Urothelium cell line (cell line): ENCODE data around the gene FUT3.
"Not testable (repeated sequence)": the region's sequence is repeated elsewhere in the genome, so short reads cannot be mapped to it uniquely, and the experiment has no call there.

Experiments
- DNase-seq: peaks from one replicate; pipeline ENCODE4 v3.0.0; 2011; ENCODE audit warnings: low spot score, mixed read lengths
- FAIRE-seq: peaks from 2 replicates; lab custom pipeline; 2011; peaks lifted over from hg19 to GRCh38; lab: Jason Lieb, UNC

FUT3 gene

GRCh38 chr19:5882421-5882968, 31.2 kb upstream of the FUT3 start:
- no peak for DNase-seq
- FAIRE-seq: no peak

- FAIRE-seq (no peak), DNase-seq (no peak)
Observed at GRCh38 chr19:5881543-5882299, 30.5 kb upstream of the FUT3 start.

DNA sequence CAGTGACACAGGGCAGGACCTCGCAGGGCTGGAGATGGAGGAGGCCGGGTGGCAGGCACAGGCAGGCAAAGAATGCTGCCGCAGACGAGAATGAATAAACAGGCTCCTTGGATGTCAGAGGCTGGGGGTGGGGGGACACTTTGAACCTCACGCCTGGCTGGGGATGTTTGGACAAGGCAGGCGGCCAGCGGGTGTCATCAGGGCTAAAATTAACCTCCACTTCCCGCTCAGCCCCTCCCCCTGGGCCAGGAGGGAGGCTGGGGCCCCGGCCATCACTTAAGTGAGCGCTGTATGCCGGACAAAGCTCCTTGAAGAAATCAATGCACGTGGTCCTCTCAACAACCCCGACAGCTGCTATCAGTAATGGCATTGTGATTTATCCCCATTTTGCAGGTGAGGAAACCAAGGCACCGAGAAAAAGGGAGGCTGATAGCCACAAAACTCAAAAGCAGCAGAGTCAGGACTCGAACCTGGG, 29.4 kb upstream of the FUT3 start:
- DNase-seq (peak; percentile 66), FAIRE-seq (no peak)

GRCh38 chr19:5880196-5880595, 28.9 kb upstream of the FUT3 start:
- DNase-seq: no peak
- no peak for FAIRE-seq

DNA sequence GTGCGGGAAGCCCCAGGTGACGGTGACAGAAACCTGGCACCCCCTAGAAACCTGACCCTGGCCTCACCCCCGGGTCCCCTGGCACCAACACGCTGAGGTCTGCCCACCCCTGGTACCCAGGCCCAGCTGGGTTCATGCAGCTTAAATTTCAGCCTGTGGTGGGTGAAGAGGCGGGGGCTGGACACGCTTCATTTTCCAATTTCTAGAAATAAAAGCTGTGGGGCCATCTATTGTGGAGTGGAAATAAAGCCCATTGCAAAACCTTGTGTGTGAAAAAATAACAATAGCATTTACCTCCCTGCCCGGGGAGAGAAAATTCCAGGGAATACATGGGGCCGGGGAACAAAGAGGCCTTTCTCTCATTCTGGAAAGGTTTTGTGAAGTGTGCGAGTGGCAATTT, 26.6 kb upstream of the FUT3 start:
- FAIRE-seq: no peak

DNA sequence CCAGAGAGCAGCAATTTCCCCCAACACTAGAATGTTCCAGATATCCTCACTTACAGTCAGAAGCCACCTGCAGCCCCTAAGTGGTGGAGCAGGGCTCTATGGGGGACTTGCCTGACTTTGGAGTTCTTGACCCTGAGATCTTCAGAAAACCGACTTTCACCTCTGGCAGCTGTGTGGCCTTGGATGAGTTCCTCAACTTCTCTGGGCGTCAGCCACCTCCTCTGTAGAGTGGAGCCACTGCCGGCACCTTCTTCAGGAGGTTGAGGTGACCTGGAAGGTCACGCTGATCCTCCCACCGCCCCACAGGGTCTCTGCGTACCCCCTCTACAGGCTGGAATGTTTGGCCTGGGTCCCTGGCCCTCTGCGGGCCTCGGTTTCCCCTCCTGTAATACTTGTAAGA, 26.2 kb upstream of the FUT3 start:
- DNase-seq (no peak), FAIRE-seq (no peak)

More for the DNA sequence above, 26.6 kb upstream of the FUT3 start:
- no peak for DNase-seq

GRCh38 chr19:5874496-5874895, 23.2 kb upstream of the FUT3 start:
- FAIRE-seq: not testable (repeated sequence)
- DNase-seq: peak; percentile 55

DNA sequence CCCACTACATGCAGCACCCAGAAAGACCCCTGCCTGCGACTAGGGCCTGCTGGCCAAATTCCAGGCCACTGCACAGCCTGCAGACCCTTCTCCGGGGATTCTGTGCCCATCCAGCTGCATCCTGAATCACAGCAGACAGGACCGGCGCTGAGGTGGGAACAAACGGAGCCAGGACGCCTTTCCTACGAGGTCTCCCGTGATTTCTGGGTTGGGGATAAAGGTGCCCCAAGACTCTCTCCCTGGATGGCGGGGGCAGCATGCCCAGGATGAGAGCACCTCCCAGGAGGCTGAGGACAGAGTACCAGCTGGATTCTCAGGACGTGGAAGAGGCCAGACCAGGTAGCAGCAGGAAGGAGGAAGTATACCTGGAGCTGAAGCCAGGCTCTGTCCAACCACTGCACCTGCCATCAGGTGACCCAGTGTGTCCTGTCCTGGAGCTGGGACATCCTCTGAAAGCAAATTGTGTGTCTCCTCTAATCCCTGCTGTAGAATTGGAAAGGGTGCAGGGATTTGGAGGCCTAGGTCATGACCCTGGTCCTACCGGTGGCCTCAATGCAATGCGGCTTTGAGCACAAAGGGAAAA, 22.5 kb upstream of the FUT3 start:
- DNase-seq: no peak
- no peak for FAIRE-seq

- FAIRE-seq (no peak), DNase-seq (no peak)
Observed at GRCh38 chr19:5870986-5871394, 19.7 kb upstream of the FUT3 start.

DNA sequence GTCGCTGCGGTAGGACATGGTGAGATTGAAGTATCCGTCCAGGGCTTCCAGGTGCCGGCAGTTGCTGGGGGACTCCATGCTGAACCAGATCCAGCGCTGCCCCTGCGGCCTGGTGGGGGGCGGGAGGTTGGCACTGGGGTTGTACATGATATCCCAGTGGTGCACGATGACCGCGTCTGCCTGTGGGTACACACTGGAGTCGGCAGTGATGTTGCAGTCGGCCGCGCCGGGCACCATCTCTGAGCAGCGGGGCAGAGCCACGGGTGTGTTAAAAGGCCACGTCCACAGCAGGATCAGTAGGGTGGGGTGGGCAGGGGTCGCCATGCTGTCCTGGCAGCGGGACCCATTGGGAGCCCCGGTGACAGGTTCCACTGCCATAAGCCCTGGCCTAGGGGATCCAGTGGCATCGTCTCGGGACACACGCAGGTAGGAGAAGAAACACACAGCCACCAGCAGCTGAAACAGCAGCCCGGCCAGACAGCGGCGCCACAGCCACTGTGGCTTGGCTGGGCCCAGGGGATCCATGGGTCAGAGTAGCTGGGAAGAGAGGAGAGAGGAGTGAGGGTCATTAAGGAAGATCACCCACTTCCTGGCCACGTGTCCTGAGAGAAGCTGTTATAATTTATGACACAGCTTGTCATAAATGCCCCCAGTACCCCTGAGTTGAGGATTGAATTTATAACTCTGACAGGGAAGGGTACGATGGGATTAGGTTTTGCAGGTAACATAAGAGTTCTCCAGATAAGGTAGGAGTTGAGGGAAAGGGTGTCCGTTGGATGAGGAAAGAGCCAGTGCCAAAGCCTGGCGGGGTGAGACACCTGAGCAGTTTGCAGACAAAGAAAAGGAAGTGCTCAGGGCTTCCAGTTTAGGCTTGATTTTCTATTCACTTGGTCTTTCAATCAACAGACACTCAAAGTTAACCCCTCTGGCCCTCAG, 16.2 kb upstream of the FUT3 start:
- FAIRE-seq (no peak), DNase-seq (no peak)

- DNase-seq (no peak), FAIRE-seq (no peak)
Observed at GRCh38 chr19:5865772-5866171, 14.5 kb upstream of the FUT3 start.

DNA sequence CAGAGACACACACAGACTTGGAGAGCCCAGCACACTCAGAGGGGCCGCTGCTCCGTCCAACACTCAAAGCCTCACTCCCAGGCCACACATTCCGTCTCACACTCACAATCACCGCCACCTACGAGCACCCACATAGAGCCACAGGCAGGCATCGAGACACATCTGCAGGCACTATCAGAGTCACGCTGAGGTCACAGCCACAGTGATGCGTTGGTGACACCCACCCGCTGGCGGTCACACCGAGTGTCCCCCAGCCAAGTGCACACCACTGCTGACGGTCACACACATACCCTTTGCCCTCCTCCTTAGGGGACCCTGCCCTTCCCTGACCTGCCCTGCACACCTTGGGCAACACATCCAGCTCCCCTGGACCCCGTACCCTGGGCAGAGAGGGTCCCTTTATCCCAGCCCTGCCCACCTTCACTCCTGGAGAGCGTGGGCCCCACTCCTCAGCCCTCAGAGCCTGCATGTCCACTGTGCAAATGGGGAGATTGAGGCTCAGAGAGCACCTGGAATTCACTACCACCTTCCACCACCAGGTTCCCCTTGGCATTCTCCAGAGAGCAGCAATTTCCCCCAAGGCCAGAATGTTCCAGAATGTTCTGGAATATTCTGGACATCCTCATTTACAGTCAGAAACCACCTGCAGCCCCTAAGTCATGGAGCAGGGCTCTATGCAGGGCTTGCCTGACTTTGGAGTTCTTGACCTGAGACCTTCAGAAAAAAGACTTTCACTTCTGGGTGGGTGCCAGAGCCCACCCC, 13.7 kb upstream of the FUT3 start:
- DNase-seq (no peak), FAIRE-seq (no peak)

- DNase-seq: no peak
- FAIRE-seq: no peak
Observed at GRCh38 chr19:5864013-5864720, 12.9 kb upstream of the FUT3 start.

- FAIRE-seq (no peak), DNase-seq (no peak)
Observed at GRCh38 chr19:5863030-5863665, 11.9 kb upstream of the FUT3 start.

DNA sequence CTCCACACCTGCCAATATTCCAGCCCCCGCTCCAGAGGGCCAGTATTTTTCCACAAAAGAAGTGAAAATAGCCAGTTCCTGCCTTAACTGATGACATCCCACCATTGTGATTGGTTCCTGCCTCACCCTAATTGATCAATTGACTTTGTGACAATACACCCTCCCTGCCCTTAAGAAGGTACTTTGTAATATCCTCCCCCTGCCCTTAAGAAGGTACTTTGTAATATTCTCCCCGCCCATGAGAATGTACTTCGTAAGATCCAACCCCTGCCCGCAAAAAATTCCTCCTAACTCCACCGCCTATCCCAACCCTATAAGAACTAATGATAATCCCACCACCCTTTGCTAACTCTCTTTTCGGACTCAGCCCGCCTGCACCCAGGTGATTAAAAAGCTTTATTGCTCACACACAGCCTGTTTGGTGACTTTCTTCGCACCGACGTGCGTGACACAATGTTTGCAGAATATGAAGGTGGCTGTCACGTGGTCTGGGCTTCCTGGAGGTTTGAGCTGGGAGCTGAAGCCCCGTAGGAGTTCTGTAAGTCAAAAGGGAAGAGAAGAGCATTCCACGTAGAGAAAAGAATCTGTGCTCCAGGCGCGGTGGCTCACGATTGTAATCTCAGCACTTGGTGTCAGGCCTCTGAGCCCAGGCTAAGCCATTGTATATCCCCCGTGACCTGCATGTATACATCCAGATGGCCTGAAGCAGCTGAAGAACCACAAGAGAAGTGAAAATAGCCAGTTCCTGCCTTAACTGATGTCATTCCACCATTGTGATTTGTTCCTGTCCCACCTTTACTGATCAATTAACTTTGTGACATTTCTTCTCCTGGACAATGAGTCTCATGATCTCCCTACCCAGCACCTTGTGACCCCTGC, 6.2 kb upstream of the FUT3 start:
- no peak for DNase-seq
- no peak for FAIRE-seq

DNA sequence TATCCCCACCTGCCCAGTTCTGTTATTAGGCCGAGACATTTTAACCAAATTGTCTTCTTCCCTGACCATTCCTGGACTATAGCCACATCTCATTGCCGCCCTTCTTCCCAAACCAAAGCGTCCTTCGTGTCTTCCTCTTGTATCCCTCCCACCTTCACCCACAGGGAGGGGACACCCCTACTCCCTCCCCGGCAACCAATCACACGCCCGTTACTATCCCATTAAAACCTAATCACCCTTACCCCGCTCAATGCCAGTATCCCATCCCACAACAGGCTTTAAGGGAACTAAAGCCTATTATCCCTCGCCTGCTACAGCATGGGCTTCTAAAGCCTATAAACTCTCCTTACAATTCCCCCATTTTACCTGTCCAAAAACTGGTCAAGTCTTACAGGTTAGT, 3.9 kb upstream of the FUT3 start:
- DNase-seq, FAIRE-seq: not testable (repeated sequence)

GRCh38 chr19:5854121-5854520, 2.9 kb upstream of the FUT3 start:
- not testable (repeated sequence) for DNase-seq, FAIRE-seq

DNA sequence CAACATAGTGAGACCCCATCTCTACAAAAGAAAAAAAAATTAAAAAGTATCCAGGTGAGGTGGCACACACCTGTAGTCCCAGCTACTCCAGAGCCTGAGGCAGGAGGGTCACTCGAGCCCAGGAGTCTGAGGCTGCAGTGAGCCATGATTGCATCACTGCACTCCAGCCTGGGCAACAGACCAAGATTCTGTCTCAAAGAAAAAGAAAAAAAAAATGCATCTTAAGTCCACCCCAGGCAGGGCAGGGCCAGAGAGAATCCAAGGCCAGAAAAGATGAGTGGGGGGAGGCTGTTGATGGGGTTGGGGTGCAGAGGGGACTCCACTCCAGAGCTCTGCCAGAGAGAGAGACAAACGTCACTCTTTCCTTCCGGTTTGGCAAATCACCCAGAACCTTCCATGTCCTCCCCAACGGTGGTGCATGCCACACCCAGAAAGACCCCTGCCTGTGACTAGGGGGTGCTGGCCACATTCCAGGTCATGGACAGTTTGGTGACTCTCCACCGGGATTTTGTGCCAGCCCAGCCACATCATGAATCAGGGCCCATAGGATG, 431 bp downstream of the FUT3 start:
- no peak for DNase-seq
- FAIRE-seq: no peak
